Activated CD8-positive, alpha-beta memory T cell treated with anti-CD3 and anti-CD28 coated beads for 4 hours (primary cell): ENCODE results near the gene KSR2.
A peak's percentile ranks its signal among the peaks of the same experiment; 100 is the strongest.
"Not testable (repeated sequence)": the region's sequence is repeated elsewhere in the genome, so short reads cannot be mapped to it uniquely, and the experiment has no call there.

ENCODE experiments used
- DNase-seq, 2 donors: peaks; one replicate each; pipeline ENCODE4 v3.0.0-alpha.2; 2020; ENCODE audit warnings: low read depth in 2 of 2

The KSR2 gene

DNA sequence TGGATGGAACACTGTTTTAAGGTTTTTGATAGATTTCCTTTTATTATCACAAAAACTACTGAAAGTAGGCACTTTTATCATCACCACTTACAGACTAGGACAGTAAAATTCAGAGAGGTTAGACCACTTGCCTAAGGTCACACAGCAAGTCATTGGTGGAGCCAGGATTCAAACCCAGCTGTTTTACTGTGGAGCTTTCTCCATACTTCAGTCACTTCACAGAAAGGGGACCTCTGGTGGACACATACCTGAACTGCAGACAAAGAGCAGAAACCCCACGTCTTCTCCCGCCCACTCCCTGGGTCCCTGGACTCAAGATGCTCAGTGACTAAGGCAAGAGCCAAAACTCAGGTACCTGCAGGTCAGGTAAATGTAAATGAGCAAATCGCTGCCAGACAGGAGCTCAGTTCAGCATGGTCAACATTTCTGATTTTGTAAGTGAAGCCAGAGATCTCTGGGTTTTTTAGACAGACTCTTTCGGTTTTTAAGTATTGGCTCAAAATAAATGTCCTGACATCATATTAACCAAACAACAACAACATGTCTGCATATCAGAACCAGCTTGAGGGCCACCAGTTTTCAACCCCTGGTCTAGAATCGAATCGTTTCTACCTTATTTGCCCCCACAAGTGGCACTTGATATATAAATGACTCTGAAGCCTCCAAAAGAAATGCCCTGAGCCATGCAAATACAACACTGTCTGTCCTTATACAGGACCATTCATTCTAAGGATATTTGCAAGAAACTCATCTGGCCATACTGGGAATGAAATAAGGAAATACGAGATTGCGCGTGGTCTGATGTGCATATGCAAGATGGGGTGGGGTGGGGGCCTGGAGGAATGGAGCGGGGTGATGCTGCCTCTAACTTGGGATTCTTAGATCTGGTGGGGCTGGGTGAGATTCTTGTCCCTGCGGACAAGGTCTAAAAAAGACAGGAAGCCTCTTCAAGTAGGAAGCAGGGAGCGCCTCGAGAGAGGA is 110.9 kb downstream of the KSR2 start:
- DNase-seq, result peak; percentile 11 to 20

DNA sequence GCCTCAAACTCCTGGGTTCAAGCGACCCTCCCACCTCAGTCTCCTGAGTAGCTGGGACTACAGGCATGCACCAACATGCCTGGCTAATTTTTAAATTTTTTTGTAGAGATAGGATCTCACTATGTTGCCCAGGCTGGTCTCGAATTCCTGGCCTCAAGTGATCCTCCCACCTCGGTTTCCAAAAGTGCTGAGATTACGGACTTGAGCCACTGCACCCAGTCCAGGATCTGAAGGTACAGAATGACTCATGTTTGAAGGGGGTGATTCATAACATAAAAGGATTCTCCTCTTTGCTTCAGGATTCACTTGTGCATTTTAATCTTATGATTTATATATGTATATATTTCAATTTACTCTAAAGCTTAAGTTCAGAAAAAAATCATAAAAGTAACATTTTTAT is 111.7 kb downstream of the KSR2 start:
- not testable (repeated sequence) for DNase-seq

GRCh38 chr12:117855165-117855564 is 113.6 kb downstream of the KSR2 start:
- no peak for DNase-seq

DNA sequence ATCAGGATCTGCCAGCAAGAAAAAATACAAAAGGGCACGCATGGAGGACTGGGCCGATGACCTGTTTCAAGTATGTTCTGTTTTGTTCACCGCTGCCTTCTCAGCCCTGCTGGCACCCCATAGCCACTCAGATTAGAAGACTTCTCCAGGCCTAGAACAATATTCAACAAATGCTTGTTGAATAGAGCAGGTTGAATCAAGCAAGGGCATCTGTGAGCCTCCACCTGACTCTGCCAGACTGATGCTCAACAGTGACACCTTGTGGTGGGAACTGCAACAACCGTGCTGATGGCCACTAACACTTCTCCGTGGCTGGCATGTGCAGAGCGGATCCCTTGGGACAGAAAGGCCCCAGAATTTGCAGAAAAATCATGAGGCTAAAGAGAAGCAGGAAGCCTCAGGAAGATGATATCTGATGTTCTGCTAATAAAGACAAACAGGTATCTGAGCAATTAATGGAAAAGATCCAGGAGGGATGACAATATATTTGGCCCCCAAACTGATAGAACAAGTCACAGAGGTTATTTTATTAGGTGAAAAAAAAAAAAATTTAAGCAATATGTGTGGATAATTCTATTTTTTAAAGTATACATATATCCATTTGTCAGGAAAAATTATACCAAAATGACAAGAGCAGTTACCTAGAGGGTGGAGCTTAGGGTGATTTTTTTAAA is 114.3 kb downstream of the KSR2 start:
- no peak for DNase-seq

GRCh38 chr12:117853600-117853999 is 115.2 kb downstream of the KSR2 start:
- DNase-seq, result no peak

- no peak for DNase-seq
Measured at GRCh38 chr12:117850048-117850447, 118.7 kb downstream of the KSR2 start.

DNA sequence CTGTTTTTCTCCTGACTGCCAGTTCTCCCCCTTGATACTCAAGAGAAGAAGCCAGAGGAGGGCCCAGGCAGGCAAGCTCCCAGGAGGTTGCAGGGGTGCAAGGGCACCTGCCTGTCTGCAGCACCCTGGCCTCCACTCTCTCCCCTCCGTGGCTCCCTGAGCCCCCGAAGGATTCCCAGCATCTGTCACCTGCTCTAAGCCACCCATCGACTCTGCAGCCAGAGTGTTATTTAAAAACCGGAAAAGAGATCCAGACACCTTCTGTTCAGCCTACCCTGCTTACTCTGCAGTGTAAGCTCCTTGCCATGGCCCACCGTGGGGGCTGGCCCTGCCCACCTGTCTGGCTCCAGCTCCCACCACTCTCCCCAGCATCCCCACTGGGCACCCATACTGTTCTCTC is 121.4 kb downstream of the KSR2 start:
- DNase-seq, result no peak

DNA sequence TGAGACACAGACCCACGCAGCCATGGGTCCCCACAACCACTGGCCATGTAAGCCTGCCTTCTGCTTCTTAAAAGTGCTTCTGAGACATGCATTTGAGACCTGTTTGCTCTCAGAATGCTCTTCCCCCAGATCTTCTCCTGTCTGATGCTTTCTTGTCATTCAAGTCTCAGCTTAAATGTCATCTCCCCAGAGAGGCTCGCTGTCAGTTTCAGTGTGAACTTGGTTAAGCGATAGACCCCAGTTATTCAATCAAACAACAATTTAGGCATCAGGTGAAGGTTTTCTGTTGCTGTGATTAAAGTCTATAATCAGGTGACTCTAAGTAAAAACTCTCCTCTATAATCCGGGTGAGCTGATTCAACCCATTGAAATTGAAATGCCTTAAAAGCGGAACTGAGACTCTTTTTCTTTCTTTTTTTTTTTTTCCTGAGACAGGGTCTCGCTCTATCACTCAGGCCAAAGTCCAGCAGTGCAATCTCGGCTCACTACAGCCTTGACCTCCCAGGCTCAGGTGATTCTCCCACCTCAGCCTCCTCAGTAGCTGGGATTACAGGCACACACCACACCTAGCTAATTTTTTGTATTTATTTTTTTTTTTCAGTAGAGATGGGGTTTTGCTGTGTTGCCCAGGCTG is 123.4 kb downstream of the KSR2 start:
- DNase-seq, result no peak

GRCh38 chr12:117844114-117844830 is 124.5 kb downstream of the KSR2 start:
- no peak for DNase-seq

DNA sequence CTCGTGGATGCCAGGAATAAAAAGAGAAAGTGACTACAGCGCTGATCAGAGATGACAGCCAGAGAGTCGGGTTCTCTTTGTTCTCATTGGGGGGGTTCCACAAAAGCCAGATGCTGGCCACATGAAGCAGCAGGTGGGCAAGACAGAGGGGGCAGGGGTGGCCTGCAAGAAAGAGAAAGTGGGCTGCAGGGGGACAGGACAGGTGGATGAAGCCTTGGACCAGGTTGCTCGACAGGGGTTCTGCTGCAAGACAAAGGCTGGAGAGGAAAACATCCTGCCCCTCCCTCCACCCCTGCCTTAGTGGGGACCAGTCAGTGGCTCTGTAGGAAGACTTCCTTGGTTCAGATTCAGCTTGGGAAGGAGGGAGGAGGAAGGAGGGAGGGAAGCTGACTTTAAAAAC is 126.2 kb downstream of the KSR2 start:
- DNase-seq, result no peak

DNA sequence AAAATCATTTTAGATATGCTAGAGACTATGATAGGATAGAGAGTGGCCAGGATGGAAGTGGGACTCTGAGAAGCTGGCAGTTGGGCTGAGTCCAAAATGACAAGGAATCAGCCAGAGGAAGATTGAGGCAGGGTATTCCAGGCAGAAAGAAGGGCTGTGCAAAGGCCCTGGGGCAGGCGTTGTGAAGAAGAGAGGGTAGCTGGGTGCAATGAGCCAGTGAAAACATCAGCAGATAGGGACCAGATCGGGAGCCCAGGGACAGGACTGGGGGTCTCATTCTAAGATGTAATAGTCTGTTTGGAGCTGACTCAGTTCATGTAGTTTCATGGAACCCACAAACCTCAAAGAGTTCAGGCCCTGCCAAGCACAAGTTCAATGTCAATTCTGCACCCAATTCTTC is 126.6 kb downstream of the KSR2 start:
- no peak for DNase-seq

DNA sequence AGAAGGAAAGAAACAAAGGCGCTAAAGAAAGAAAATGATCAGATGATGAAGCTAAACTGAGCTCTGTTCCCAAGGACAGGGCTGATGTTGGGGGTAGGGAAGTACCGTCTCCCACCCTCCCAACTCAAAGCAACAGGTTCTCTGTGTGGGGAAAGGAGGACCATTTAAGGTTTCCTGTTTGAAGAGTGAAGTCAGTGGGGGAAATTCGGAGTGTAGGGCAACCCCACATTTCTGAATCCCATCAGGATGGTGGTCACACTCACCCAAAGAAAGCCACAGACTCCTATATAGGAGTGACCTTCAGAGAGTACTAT is 131.1 kb downstream of the KSR2 start:
- no peak for DNase-seq

DNA sequence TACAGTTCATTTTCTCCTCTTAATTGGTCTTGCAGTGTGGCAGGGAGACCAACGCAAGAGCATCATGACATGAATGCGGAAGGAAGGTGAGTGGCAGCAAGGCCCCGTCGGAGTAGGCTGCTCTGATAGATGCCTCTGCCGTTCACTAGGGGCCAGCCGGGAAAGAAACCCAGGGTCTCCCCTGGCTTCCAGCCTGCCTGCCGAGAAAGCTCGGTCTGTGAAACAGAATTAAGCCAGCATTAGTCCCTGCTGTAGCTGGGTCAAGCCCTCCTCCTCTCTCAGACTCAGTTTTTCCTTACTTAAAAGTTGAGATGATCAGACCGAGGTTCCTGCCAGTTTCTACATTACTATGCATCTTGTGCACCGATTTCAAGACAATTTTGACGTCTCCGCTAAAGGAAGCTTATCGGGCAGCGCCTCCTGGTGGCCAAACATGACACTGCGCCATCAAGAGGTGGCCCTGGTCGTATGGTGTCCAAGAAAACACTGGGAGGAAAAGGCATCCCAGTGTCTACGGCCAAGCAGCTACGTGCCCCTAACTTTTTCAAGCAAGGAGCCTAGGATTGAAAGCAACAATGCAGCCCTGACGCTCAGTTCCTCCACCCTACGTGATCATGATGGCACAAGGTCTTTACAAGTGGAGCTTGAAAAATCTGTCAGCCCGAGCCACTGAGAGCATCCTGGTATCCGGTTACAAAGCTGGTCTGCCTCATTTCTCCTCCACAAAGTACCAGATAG is 131.6 kb downstream of the KSR2 start:
- peak; percentile 24 to 38 for DNase-seq

- DNase-seq, result no peak
Measured at GRCh38 chr12:117836476-117836875, 132.3 kb downstream of the KSR2 start.

DNA sequence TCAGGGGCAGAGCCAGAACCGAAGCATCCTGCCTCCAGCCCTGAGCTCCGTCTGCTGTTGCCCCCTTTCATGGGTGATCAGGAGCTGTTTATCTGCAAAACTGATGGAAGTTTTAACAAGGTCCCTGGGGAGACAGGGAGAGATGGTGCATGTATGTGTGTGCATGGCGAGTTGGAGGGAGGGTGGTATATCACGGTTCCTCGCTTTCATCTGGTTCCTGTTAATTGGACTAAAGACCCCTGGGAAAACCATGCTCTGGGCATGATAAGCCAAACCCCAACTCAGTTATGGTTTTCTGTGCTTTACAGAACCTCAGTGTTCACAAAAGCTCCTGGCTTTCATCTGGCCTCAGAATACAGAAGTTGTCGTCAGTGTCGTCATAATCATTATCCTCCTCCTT is 133.6 kb downstream of the KSR2 start:
- DNase-seq, result no peak

DNA sequence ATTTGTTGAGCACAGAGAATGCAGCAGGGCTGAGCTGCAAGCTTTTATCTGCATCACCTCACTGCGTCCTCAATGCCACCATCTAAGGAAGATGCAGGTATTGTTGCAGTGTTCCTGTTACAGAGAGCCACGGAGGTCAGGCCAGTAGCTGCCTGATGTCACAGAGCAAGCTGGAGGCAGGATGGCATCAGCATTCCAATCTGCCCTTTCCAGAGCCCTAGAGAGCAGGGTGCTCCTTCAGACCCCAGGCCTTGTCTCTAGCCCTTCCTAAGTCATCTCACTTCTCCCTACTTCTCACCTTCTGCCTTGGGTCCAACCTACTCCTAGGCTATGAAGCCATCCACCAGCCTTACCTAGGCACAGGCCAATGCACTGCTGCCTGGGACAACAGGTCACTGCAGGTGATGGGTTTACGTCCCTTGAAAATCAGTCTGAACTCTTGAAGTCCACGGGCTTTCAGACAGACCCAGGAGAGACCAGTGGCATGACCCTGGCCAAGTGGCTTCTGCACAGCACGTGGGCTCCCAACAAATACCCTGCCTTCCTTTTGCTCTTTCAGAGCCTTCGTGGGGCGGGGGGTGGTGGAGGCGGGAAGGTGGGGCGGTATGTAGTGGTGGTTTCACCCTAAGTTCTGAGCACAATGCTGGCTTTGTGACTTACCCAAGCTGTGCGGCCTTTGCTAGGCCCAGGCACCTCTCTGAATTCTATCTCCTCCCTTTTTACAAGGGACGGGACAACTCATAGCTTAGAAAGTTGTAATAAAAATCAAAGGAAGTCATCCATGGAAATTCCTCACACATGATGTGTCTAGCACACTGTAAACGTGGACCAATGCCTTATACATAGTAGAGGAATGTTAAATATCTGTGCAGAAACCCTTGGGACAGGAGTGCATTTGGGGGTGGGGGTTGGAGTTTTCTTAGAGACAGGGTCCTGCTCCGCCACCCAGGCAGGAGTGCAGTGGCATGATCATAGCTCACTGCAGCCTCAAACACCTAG is 136.0 kb downstream of the KSR2 start:
- no peak for DNase-seq

- no peak for DNase-seq
Measured at GRCh38 chr12:117830471-117830870, 138.3 kb downstream of the KSR2 start.

- DNase-seq, result no peak
Measured at GRCh38 chr12:117829108-117829507, 139.7 kb downstream of the KSR2 start.

GRCh38 chr12:117827660-117828059 is 141.1 kb downstream of the KSR2 start:
- no peak for DNase-seq

GRCh38 chr12:117825827-117826226 is 143.0 kb downstream of the KSR2 start:
- no peak for DNase-seq
